Endothelial cell of umbilical vein (primary cell): ENCODE results near the gene RPL6.

Source experiments
- CTCF ChIP-seq, 2 donors: IDR thresholded peaks; 1 replicate in 1 of 2; 2 replicates in 1 of 2; pipeline ENCODE4 v1.5.1; 2011; ENCODE audit warnings: low read length in 2 of 2, mild to moderate bottlenecking in 2 of 2, moderate library complexity in 2 of 2, control low read depth in 1 of 2, inconsistent platforms in 1 of 2, low read depth in 1 of 2; ENCODE audit not compliant: insufficient read depth in 1 of 2; ENCODE audit errors: extremely low read depth in 1 of 2
- FOS ChIP-seq: IDR thresholded peaks from 2 replicates; pipeline ENCODE4 v1.6.1; 2011; ENCODE audit warnings: mild to moderate bottlenecking, low read length, moderate library complexity, borderline replicate concordance; ENCODE audit not compliant: insufficient read depth
- MAX ChIP-seq: IDR thresholded peaks from 2 replicates; pipeline ENCODE4 v1.6.1; 2011; ENCODE audit not compliant: insufficient read depth, insufficient read length
- POLR2A ChIP-seq: IDR thresholded peaks from 2 replicates; pipeline ENCODE4 v1.6.1; 2012; ENCODE audit warnings: low read depth, mild to moderate bottlenecking, control low read depth, low read length
- POLR2AphosphoS5 ChIP-seq: IDR thresholded peaks from 2 replicates; pipeline ENCODE4 v1.6.1; 2012; ENCODE audit warnings: low read depth, mild to moderate bottlenecking, control low read depth, low read length, moderate library complexity; ENCODE audit not compliant: insufficient read depth

- TF ChIP-seq CTCF (IDR thresholded peaks at IDR 0.05; ENCODE audit: extremely low read depth in 1 of 2, insufficient read depth in 1 of 2, low read depth in 1 of 2, low read length in 2 of 2) (no peak), POLR2AphosphoS5 (no peak), MAX (no peak), POLR2A (no peak), FOS (no peak)
These were observed 28.6 kb downstream of the RPL6 start for GRCh38 chr12:112380663-112381405.
